COLO668 (cell line): ENCODE results near the gene TTLL1.
A peak's percentile ranks its signal among the peaks of the same experiment; 100 is the strongest.
"Not testable (repeated sequence)": the region's sequence is repeated elsewhere in the genome, so short reads cannot be mapped to it uniquely, and the experiment has no call there.

Source experiments
- DNase-seq: peaks from one replicate; lab custom pipeline; 2025; ENCODE audit not compliant: unreplicated experiment; lab: John Stamatoyannopoulos, UW

The TTLL1 gene

DNA sequence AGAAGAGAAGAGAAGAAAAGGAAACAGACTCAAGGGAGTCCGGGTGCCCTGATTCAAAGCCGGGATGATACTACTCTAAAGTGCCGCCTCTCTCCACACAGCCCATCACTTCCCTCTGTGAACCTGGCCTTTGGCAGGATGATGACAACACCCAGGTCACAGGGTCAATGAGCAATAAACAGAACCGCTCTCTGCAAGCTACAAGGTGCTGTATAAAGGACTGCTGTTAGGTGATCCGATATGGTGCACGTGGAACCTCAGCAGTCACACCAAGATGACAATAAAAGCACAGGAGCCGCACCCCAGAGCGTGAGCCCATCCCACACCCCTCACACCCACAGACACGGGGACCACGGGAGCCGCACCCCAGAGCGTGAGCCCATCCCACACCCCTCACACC, 10.7 kb downstream of the TTLL1 start:
- DNase-seq: peak; percentile 10

DNA sequence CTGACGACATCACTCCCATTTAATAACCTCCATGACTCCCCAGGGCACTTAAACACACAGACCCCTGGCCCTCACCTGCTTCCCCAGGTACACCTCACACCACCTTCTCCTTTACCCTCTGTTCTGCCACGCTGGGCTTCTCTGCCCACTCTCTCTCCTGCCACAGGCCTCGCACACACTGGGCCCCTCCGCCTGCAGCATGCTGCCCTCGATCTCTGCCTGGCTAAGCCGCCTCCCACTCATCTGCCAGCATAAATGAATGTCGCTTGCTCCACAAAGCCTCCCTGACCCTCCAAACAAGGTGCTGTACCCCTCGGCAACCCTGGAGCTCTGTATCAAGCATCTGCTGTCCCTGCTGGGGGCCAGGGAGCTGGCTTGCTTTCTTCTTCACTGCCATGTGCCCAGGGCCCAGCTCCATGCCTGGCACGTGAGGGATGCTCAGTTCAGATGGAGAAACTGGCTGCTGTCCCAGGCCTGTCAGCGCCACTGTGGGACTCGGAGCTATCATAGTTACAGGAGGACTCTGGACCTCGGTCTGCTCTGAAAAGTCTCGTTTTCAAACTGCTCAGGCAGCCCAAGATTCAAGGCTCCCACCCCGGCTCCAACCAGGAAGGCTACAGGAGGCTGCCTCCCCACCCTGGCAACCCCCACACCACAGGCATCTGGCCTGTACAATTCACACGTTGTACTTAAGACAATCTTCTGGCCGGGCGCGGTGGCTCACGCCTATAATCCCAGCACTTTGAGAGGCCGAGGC, 11.9 kb downstream of the TTLL1 start:
- DNase-seq: no peak

DNA sequence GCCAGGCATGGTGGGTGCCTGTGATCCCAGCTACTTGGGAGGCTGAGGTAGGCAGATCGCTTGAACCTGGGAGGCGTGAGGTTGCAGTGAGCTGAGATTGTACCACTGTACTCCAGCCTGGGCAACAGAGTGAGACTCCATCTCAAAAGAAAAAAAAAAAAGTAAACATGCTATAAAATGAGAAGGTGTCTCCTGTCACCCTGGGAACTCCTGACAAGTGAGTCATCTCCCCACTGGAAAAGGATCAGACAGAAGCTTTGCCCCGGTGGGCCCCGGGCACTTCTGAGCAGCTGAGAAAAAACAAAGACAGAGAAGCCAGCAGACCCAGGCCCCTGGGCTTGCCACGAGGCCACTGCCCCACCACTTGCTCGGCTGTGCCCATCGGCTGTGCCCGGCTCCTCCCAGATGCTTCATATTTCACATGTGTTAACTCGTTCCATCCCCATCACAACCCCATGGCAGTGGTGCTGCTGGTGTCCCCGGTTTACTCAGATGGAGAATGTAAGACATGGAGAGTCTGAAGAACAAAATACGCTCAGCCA, 22.3 kb downstream of the TTLL1 start:
- DNase-seq: no peak

DNA sequence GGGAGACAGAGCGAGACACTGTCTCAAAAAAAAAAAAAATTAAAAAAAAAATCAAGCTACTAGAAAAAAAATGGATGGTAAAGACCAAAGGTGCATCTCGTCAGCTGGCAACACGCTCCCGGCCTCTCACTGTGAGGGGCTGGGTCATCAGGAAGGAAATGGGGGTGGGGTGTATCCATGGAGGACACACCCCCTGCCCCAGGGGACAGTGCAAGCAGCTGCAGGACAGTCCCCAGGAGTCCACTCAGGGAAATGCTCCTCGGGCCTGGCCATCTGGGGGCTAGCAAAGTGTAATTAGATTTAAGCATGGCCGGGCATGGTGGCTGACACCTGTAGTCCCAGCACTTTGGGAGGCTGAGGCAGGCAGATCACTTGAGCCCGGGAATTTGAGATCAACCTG, 23.1 kb downstream of the TTLL1 start:
- DNase-seq: no peak

DNA sequence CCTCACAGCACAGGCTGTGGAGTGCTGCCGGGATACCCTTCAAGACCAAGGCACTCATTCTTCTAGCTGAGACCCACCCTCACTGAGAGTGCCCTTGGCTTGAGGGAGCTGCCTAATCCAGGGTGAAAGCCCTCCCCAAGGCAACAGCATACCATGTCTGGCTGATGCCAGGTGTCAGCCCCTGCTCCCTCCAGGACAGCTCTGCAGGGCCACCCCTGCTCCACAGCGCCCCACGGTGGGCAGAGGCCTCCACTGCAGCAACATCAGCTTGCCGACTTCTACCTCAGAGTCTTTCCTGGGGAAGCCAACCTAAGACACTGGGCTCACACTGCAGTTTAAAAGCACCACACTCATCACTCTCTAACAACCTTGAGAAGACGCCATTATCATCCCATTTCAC, 29.0 kb downstream of the TTLL1 start:
- DNase-seq: peak; percentile 55

DNA sequence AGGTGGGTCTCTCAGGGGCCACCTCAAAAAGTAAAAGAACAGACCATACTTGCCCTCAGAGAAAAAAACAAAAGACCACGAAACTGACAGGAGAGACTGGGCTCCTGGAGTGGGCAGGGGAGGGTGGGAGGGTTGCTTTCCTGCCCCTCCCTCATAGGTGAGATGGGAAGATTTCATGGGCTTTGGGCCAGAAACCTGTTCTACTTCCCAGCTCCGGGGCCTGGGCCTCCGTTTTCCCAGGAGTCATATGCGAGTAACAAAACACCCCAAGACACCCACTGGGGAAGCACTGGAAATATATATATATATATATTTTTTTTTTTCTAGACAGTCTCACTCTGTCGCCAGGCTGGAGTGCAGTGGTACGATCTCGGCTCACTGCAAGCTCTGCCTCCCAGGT, 31.6 kb downstream of the TTLL1 start:
- no peak for DNase-seq

DNA sequence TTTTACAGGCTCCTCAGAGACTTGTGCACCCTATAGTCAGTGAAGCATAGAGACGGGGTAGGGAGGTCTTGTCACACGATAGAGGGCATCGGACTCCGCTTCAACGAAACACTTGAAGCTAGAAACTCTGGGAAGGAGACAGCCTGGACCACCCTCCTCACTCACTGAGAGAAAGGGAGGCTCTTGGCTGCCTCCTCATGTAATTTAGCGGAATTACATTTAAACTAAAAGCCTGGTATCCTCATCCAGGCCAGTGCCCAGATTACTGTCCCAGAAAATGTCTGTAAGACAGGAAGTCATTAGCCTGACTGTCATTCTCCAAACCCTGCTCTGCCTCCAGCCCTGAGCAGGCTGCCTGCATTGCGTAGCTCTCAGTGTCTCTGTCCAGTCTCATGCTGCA, 36.0 kb downstream of the TTLL1 start:
- DNase-seq: no peak

DNA sequence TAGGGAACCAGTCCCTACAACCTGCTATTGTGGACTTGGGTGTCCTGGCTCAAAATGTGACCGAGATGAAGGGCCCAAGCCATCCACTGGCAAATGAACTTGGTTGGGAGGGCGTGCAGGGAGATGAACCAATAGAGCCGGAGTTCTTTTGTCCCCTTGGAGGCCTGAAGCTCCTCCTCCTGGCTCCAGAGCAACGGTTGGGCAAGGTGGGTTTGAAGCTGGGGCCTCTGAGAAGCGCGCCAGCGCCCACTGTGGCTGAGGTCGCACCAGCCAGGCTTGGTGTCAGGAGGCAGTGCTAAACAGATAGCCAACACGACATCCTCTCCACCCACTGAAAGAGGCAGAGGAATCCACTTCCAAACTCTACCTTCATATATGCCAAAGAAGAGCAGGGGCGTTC, 38.2 kb downstream of the TTLL1 start:
- peak; percentile 13 for DNase-seq

DNA sequence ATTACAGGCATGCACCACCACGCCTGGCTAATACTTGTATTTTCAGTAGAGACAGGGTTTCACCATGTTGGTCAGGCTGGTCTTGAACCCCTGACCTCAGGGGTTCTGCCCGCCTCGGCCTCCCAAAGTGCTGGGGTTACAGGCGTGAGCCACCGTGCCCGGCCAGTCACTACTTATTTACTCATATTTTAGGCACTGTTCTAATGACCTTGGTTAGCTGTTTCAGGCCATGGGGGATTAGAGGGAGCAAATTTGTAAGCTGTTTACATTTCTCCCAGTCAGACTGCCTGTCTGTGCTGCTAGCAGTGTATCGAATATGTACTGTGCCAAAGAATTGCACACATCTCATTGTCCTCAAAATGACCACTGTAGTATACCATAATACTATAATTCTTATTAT, 41.6 kb downstream of the TTLL1 start:
- no peak for DNase-seq

DNA sequence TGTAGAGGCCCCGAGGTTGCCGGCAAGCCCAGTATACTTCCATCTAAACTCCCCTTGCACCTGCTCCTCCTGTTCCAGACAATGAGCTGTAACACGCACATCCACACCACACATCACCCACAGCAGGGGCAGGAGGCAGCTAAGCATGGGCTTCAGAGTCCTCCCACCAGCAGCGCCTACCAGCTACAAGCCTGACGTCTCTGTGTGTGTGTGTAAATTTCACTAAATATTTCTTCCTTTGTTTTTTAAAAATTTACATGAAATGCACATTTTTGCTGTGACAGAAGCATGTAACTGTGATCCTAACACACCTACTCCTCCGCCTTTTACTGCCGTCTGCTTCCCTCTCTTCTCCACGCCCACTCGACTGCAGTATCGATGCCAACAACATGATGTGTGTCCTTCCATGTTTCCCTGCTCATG, 44.9 kb downstream of the TTLL1 start:
- no peak for DNase-seq

DNA sequence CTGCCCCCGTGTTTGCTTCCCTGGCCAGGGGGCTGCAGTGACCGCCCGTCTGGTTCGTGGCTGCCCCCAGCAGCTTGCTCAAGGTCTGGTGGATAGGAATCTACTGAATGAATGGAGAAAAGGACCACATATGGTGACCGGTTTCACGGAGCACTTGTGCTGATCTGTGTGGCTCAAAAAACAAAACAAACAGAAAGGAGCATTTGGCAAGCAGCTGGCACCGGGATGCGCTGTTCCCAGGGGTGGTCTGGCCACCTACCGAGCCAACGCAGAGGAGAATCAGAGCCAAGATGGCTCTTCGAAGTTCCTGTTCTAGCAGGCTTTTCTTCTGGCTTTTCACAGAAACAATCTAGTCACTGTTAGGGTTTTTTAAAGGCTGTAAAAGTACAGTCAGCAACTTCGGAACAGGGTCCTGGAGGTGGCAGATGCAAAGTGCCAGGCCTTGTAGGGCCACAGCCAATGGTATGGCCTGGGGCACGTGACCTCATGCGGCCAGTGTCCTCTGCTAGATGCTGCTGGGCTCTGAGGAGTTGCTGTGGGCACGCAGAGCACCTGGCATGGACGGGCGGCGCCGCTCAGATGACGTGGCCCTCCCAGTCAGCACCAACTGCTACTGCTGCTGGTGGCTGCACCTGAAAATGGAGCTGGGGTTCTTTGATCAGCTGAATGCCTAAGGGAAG, 47.0 kb downstream of the TTLL1 start:
- DNase-seq: peak; percentile 89

DNA sequence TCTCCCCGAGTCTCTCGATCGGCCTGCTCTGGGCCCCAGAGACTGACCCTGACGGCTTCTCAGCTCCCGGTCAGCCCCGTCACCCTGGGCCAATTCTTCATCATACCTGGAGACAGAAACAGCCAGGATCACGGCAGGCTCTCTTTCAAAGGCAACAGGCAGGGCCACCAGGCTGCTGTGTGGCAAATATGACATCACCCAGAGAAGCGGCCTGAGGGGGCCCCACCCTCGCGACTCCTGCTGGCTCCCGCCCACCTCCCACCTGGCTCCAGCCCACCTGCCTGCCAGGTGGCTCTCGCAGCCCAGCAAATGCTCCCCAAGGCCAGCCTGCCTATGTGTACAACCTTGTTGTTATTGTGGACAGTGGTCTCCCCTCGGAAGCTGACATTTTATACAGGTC, 49.4 kb downstream of the TTLL1 start:
- DNase-seq: peak; percentile 88

DNA sequence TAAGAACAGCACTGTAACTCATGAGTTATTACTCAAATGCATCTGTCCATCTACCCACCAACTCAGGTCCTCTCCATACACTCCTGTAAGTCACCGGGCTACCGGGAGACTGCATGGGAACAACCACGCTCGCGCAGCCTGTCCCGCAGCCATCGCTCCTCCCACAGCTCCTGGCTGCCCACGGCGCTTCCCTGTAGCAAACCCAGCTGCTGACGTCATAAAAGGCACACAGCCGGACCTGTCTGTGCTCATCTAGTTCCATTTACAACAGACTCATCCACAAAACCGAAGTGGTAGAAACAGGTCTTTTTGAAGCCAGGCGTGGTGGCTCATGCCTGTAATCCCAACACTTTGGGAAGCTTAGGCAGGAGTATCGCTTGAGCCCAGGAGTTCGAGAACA, 50.9 kb downstream of the TTLL1 start:
- no peak for DNase-seq

DNA sequence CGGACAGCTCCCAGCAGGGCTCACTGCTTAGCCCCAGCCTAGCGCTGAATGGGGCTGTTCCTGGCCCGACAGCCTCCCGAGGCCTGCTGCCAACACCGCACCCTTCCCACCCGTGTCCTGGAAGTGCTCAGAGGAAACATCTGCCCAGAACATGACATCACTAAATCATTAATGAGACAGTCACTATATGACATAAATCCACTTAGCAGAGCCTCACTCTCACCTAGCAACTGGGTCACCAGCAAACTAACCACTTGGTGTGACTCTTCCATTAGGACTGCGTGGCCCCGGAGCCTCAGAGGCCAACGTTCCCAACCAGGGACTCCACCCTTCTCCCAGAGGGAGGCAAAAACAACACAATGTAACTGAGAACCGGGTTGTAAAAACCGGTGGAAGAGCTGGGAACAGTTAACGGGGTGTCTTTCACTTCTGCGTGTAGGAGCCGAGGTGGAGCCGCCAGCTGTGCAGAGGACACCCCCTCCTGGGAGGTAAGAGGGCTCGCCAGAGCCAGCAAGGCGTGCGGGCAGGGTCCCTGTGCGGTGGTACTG, 52.8 kb downstream of the TTLL1 start:
- peak; percentile 45 for DNase-seq

DNA sequence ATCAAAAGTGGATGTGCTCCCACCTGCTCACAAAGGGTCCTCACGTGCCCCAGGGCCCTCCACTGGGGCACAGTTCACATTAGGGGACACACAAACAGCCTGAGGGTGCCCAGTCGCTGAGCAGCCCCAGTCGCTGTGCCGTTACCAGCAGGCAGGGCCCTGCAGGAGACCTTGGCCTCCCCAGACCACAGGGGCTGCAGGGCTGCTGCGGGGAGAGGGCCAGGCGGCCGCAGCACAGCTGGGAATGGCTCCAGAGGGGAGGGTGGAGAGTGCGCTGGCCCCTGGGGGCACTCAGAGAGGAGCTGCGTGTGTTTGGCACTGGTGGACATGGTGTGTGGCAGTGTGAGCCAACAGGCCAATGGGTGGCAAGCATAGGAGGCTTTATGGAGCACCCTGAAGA, 53.9 kb downstream of the TTLL1 start:
- no peak for DNase-seq

DNA sequence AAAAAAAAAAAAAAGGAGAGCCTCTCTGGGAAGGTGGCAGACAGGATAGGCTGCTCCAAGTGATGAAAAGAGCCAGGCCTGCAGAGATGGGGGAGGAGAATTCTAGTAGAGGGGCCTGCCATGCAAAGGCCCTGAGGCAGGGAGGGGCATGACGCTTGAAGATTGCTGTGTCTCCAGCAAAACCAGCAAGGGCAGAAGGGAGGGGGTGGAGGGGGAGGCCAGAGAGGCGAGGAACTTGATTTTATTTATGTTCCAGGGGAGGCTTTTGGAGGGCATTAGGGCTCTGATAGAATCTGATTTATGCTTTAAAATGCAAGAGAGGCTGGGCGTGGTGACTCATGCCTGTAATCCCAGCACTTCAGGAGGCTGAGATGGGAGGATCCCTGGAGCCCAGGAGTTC, 57.6 kb downstream of the TTLL1 start:
- no peak for DNase-seq

DNA sequence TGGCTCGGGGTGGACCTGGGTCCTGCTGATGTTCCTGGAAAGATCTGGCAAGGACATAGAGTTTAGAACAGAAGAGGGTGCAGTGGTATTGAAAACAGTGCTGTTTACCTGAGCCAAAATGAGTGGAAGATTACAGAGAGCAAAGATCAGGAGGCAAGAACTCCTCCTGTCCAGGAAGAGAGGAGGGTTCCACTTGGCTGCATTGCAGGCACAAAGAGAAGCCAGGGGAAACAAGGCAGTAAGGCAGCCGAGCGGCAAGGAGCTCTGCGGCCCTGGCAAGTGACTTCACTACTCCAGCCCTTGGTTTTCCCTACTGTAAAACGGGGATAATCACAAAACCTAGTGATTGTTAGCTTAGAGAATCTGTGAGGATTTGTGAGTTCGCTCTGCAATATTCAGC, 70.6 kb downstream of the TTLL1 start:
- no peak for DNase-seq

DNA sequence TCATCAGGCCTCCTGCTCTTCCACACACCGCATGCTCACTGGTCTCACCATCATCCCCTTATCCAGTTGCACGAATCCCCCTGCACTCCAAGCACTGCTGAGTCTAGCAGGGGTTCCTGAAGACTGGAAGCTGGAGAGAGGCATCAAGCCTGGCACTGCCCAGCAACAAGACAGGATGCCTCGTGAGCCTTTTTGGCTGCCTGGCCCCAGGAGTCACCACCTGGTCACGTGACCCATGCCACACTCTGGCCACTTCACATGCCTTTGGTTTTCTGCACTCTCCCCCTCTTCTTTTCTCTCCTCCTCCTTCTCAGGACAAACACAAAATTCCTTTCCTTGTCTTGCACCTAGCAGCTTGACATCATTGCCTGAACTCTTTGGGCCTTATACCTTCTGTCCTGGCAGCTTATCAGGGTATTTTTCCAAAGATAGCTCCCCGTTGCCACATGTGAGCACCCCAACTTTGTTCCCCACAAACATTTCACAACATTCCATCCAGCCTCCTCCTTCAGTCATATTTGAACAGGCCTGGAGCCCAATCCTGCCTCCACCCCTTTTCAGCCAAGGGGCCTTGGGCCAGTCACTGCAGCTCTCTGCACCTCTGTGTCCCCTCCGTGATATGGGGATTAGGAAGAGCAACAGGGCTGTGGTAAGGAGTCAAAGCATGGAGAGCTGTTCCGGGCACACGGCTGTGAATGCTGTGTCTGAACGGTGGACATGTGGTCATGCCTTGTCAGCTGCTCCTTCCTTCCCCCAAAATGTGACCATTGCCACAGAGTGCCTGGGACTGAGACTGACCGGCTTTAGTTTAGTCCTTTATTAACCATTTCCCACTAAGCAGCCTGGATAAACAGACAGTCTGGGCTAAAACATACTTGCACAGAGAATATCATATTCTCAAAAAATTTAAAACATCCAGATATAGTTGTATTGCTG, 71.4 kb downstream of the TTLL1 start:
- DNase-seq: no peak

DNA sequence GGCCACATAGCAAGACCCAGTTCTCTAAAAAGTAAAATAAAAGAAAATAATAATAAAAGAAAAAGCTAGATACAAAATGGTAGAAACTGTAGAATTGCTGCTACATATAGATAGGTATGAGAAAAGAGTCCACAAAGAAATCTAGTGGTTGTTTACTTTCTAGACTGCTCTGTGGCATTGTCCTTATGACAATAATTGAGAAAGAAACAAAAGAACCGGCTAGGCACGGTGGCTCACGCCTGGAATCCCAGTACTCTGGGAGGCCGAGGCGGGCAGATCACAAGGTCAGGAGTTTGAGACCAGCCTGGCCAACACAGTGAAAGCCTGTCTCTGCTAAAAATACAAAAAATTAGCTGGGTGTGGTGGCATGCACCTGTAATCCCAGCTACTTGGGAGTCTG, 73.0 kb downstream of the TTLL1 start:
- DNase-seq: not testable (repeated sequence)

DNA sequence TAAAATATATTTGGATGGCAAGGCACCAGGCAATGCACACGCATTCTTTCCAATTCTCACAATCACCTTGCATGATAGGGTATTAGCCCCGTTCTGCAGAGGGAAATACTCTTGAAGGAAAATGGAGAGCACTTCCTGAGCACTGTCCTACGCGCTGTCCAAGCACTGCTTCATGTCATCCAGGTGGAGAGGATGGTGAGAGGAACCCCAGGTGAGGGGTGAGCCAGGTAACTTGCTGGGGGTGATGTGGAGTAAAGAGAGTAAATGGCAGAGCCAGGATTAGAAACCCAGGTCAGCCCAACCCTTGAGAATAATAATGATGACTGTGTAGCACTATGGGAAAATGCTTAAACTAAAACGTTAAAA, 73.5 kb downstream of the TTLL1 start:
- no peak for DNase-seq
